ENCODE measurements around the gene UBE2D2.

DNA sequence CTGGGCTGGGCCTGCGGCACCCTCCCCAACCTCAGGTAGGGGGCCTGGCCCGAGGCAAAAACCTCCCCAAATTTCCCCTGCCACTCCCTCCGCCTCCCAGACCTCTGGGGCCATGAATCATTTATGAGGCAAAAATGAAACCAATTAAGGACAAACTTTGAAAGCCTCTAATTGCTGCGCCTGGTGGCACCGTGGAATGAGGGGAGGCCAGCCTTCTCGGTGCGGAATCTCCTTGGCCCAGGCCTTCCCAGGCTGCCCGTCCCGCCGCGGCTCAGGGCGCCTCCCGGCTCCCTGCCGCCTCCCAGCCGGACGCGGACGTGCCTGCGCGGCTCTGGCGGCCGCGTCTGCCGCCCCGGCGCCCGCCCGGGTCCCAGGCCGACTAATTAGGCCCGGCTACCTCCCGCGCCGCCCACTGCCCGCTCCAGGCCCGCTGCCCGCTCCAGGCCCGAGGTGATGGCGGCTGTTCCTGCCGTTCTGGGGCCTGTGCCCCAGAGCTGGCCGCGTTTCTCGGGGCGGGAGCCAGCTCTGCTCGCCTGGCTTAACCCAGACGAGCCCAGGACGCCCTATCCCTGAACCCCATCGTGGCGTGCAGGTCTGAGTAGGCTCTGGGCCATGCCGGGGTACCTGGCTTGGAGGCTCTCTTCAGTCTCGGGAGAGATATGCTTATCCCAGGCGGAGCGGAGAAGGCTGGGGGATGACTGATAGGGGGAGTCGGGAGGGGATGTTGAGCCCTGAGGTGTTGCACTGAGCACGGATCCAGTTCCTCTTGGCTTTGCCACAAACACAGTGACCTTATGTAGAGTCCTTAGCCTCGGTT lies 107.1 kb downstream of the UBE2D2 start:
- TF ChIP-seq POLR2A (IDR thresholded peaks at IDR 0.05; ENCODE audit: low read depth, low read length) (peak; percentile 38; the same call in 1 of the 2 replicates), TAF1 (IDR thresholded peaks at IDR 0.05; ENCODE audit: borderline replicate concordance, low read depth, low read length) (no peak), POLR2AphosphoS5 (IDR thresholded peaks at IDR 0.05; ENCODE audit: low read depth, low read length) (no peak)

All from GM12892 (cell line).